Stimulated activated CD8-positive, alpha-beta memory T cell treated with anti-CD3 and anti-CD28 coated beads, Interleukin-7, amount 100 ng/mL, for 24 hours (primary cell): ENCODE measurements around the gene TACR1.

Experiments used
- DNase-seq: peaks from one replicate; pipeline ENCODE4 v3.0.0-alpha.2; 2020; ENCODE audit warnings: low read depth

TACR1 gene

GRCh38 chr2:75019790-75020189, 179.5 kb downstream of the TACR1 start:
- DNase-seq, result no peak

GRCh38 chr2:75018162-75018561, 181.2 kb downstream of the TACR1 start:
- DNase-seq, result no peak

- DNase-seq, result no peak
Measured at GRCh38 chr2:75012080-75012479, 187.2 kb downstream of the TACR1 start.

- DNase-seq, result no peak
Measured at GRCh38 chr2:75010571-75010970, 188.7 kb downstream of the TACR1 start.

- DNase-seq, result no peak
Measured at GRCh38 chr2:75007819-75008218, 191.5 kb downstream of the TACR1 start.

- no peak for DNase-seq
Measured at GRCh38 chr2:75007061-75007460, 192.3 kb downstream of the TACR1 start.

- no peak for DNase-seq
Measured at GRCh38 chr2:75006041-75006440, 193.3 kb downstream of the TACR1 start.

GRCh38 chr2:75003773-75004172, 195.5 kb downstream of the TACR1 start:
- DNase-seq, result no peak

- DNase-seq, result no peak
Measured at GRCh38 chr2:75003276-75003675, 196.0 kb downstream of the TACR1 start.

GRCh38 chr2:75002007-75002406, 197.3 kb downstream of the TACR1 start:
- no peak for DNase-seq

- no peak for DNase-seq
Measured at GRCh38 chr2:74999468-74999867, 199.9 kb downstream of the TACR1 start.
